SK-N-SH (cell line): Measurements from ENCODE around the gene NFIA. TPM values are rescaled to one million over a fixed set of nuclear protein-coding genes. Genes with fewer than 3 reads are reported as not detected.

Experiments
- CTCF ChIA-PET: fragments of 300-600, 350-600 bp; formaldehyde crosslinking; extraction: SDS; loops from one replicate; lab custom pipeline; 2021; lab: Yijun Ruan, JAX
- POLR2A ChIA-PET: fragments of 350-600 bp; sonication (Branson Sonifier 250); formaldehyde crosslinking; extraction: SDS; loops from one replicate; lab custom pipeline; 2020; ENCODE audit warnings: antibody characterized with exemption, inconsistent platforms; lab: Yijun Ruan, JAX
- DNase-seq: peaks from one replicate; pipeline ENCODE4 v3.0.0; 2012
- H2AFZ ChIP-seq: fragments of 200-600 bp; sonication (generic); 2 replicates; pipeline ENCODE4 v1.8.1; 2016; ENCODE audit warnings: antibody characterized with exemption, mild to moderate bottlenecking, low read depth
- H3F3A ChIP-seq: fragments of 200-600 bp; sonication (generic); replicated peaks from 2 replicates; pipeline ENCODE3; 2016; ENCODE audit warnings: antibody characterized with exemption, mild to moderate bottlenecking; ENCODE audit not compliant: insufficient read depth
- H3K27ac ChIP-seq, 2 experiments: fragments of 200-500 bp in 1 of 2; fragments of 200-600 bp in 1 of 2; sonication (Bioruptor generic) in 1 of 2; sonication (generic), shearing (Covaris generic) in 1 of 2; 2 replicates each; pipeline versions ENCODE4 v1.5.1 to v1.6.1; 2014 to 2016; ENCODE audit warnings: low read depth in 2 of 2, inconsistent platforms in 1 of 2, low read length in 1 of 2, mild to moderate bottlenecking in 1 of 2, mixed read lengths in 1 of 2
- H3K27me3 ChIP-seq: fragments of 200-600 bp; sonication (generic), shearing (Covaris generic); 2 replicates; pipeline ENCODE4 v1.6.1; 2016; ENCODE audit warnings: mixed run types; ENCODE audit not compliant: insufficient read depth
- H3K36me3 ChIP-seq, 2 experiments: fragments of 200-500 bp in 1 of 2; fragments of 200-600 bp in 1 of 2; sonication (Bioruptor generic) in 1 of 2; sonication (generic) in 1 of 2; replicated peaks in 1 of 2; 2 replicates each; pipeline versions ENCODE3 to v1.5.1; 2014 to 2016; ENCODE audit warnings: low read length in 1 of 2, mild to moderate bottlenecking in 1 of 2; ENCODE audit not compliant: insufficient read depth in 2 of 2, control insufficient read depth in 1 of 2
- H3K4me1 ChIP-seq, 2 experiments: fragments of 200-500 bp in 1 of 2; fragments of 200-600 bp in 1 of 2; sonication (Bioruptor generic) in 1 of 2; sonication (generic), shearing (Covaris generic) in 1 of 2; 2 replicates each; pipeline versions ENCODE4 v1.5.1 to v1.6.1; 2014 to 2016; ENCODE audit warnings: low read depth in 1 of 2, low read length in 1 of 2, mixed run types in 1 of 2; ENCODE audit not compliant: insufficient read depth in 2 of 2, control insufficient read depth in 1 of 2
- H3K4me2 ChIP-seq: fragments of 200-600 bp; sonication (generic), shearing (Covaris generic); 2 replicates; pipeline ENCODE4 v1.6.1; 2017; ENCODE audit warnings: mixed run types
- H3K4me3 ChIP-seq, 2 experiments: fragments of 200-500 bp in 1 of 2; fragments of 200-600 bp in 1 of 2; sonication (Bioruptor generic) in 1 of 2; sonication (generic), shearing (Covaris generic) in 1 of 2; 2 replicates each; pipeline versions ENCODE4 v1.5.1 to v1.8.1; 2014 to 2016; ENCODE audit warnings: low read depth in 2 of 2, inconsistent platforms in 1 of 2, low read length in 1 of 2, mild to moderate bottlenecking in 1 of 2, mixed read lengths in 1 of 2, moderate library complexity in 1 of 2
- H3K79me2 ChIP-seq: fragments of 200-600 bp; sonication (generic); 2 replicates; pipeline ENCODE4 v1.8.1; 2017; ENCODE audit warnings: mild to moderate bottlenecking; ENCODE audit not compliant: insufficient read depth
- H3K9ac ChIP-seq: fragments of 200-600 bp; sonication (generic); 2 replicates; pipeline ENCODE4 v1.6.1; 2017; ENCODE audit warnings: mixed run types
- H3K9me2 ChIP-seq: fragments of 200-600 bp; sonication (generic); 2 replicates; pipeline ENCODE4 v1.6.1; 2017; ENCODE audit warnings: mixed run types
- H3K9me3 ChIP-seq: fragments of 200-600 bp; sonication (generic); 2 replicates; pipeline ENCODE4 v1.6.1; 2017; ENCODE audit warnings: mixed run types, mild to moderate bottlenecking, moderate library complexity
- H4K20me1 ChIP-seq: fragments of 200-600 bp; sonication (generic); 2 replicates; pipeline ENCODE4 v1.6.1; 2017; ENCODE audit warnings: mild to moderate bottlenecking, mixed run types; ENCODE audit not compliant: insufficient read depth
- EZH2phosphoT487 ChIP-seq: fragments of 200-600 bp; sonication (generic); IDR thresholded peaks from 2 replicates; pipeline ENCODE4 v1.6.1; 2017; ENCODE audit warnings: low read depth, mixed run types, mild to moderate bottlenecking, antibody characterized with exemption, moderate library complexity, borderline replicate concordance
- IRF3 ChIP-seq: fragments of 150-350 bp; IDR thresholded peaks from 2 replicates; pipeline ENCODE4 v1.6.1; 2016; ENCODE audit warnings: mild to moderate bottlenecking, low read depth, low read length
- JUND ChIP-seq: IDR thresholded peaks from 2 replicates; pipeline ENCODE4 v1.4.0; 2012
- MAX ChIP-seq: IDR thresholded peaks from 2 replicates; pipeline ENCODE4 v1.4.0; 2012; ENCODE audit warnings: low read depth
- MEF2A ChIP-seq: IDR thresholded peaks from 2 replicates; pipeline ENCODE4 v1.4.0; 2012; ENCODE audit warnings: low read depth, borderline replicate concordance
- MXI1 ChIP-seq: IDR thresholded peaks from 2 replicates; pipeline ENCODE4 v1.6.1; 2012; ENCODE audit warnings: mild to moderate bottlenecking, low read depth, low read length, improper control_type of control experiment
- NRF1 ChIP-seq: IDR thresholded peaks from 2 replicates; pipeline ENCODE4 v1.6.1; 2012; ENCODE audit warnings: low read depth, mild to moderate bottlenecking, low read length
- POLR2AphosphoS5 ChIP-seq: IDR thresholded peaks from 2 replicates; pipeline ENCODE4 v1.6.1; 2012; ENCODE audit warnings: low read depth, low read length
- REST ChIP-seq: IDR thresholded peaks from 2 replicates; pipeline ENCODE4 v1.6.1; 2012; ENCODE audit warnings: mild to moderate bottlenecking, low read depth, low read length, moderate library complexity
- RFX5 ChIP-seq: IDR thresholded peaks from 2 replicates; pipeline ENCODE4 v1.6.1; 2012; ENCODE audit warnings: mild to moderate bottlenecking, improper control_type of control experiment, low read length
- SMC3 ChIP-seq: IDR thresholded peaks from 2 replicates; pipeline ENCODE4 v1.6.1; 2012; ENCODE audit warnings: low read depth, low read length, improper control_type of control experiment
- TAF1 ChIP-seq: IDR thresholded peaks from 2 replicates; pipeline ENCODE4 v1.6.1; 2012; ENCODE audit warnings: low read depth, mild to moderate bottlenecking, low read length, moderate library complexity, borderline replicate concordance
- TCF12 ChIP-seq: IDR thresholded peaks from 2 replicates; pipeline ENCODE4 v1.4.0; 2012
- USF1 ChIP-seq: IDR thresholded peaks from 2 replicates; pipeline ENCODE4 v1.4.0; 2012; ENCODE audit warnings: low read depth, borderline replicate concordance
- YY1 ChIP-seq: IDR thresholded peaks from 2 replicates; pipeline ENCODE4 v1.4.0; 2012; ENCODE audit warnings: low read depth, mild to moderate bottlenecking
- ZBTB33 ChIP-seq: IDR thresholded peaks from 2 replicates; pipeline ENCODE4 v1.4.0; 2012; ENCODE audit warnings: low read depth, borderline replicate concordance
- WGBS: methylation state at CpG from one replicate; pipeline ENCODE4 v1.1.6; 2017; ENCODE audit warnings: low lambda C conversion rate; 5-methylcytosine and 5-hydroxymethylcytosine counted together
- polyA plus RNA-seq, 3 experiments: library from polyadenylated mRNA; depleted of rRNA; stranded (reverse); fragments of >200 nt; gene quantifications; 2 replicates each; pipeline ENCODE4 v1.2.3, GENCODE V29; 2012

NFIA gene
- polyA plus RNA-seq, 1 of the 3 experiments (the other 2 are of a cell fraction) = 3.3 TPM

- TF ChIP-seq REST = no peak
- no peak for TF ChIP-seq EZH2phosphoT487
- no peak for TF ChIP-seq YY1
- TF ChIP-seq MXI1 = no peak
- no peak for TF ChIP-seq JUND
- TF ChIP-seq NRF1 = no peak
Observed at GRCh38 chr1:61151565-61151964, 69.2 kb downstream of the NFIA start (continued).

- no peak for DNase-seq
- POLR2A ChIA-PET = no interaction called here
Observed at GRCh38 chr1:61152066-61152465, 69.7 kb downstream of the NFIA start.

More at GRCh38 chr1:61152066-61152465, 69.7 kb downstream of the NFIA start:
- no peak overlapping the region for H3K4me2 ChIP-seq
- CTCF ChIA-PET = no interaction called here
- H3K4me3 ChIP-seq = no peak overlapping the region
- H3K27ac ChIP-seq = no peak overlapping the region
- no peaks in the 10 kb centered on the region for H3K36me3 ChIP-seq
- H3K9me3 ChIP-seq = no peaks in the 10 kb centered on the region
- TF ChIP-seq TCF12 = no peak
- TF ChIP-seq USF1 = no peak
- no peak for TF ChIP-seq YY1
- no peak for TF ChIP-seq SMC3
- no peak for TF ChIP-seq ZBTB33
- TF ChIP-seq POLR2AphosphoS5 = no peak
- TF ChIP-seq TAF1 = no peak
- TF ChIP-seq RFX5 = no peak
- no peak for TF ChIP-seq IRF3
- TF ChIP-seq MEF2A = no peak
- no peak for TF ChIP-seq NRF1
- TF ChIP-seq MAX = no peak
- TF ChIP-seq, all 33 proteins: peak for 0
- Histone ChIP-seq H3K27me3 (no peaks in the 10 kb centered on the region), H4K20me1 (no peaks in the 10 kb centered on the region), H2AFZ (no peak overlapping the region), H3K4me1 (peaks cover 12 to 24% of the 10 kb centered on the region in 2 experiments; a peak in 3 of 4 replicates), H3F3A (peaks cover 6% of the 10 kb centered on the region), H3K9me2 (no peaks in the 10 kb centered on the region), H3K9ac (no peak overlapping the region), H3K79me2 (no peaks in the 10 kb centered on the region)
- 97% methylated on average over 3 of the region's 3 CpGs for WGBS
